HCEC 1CT (cell line): Measurements from ENCODE around the gene FMO2.
A peak's percentile ranks its signal among the peaks of the same experiment; 100 is the strongest.

ENCODE experiments used
- DNase-seq: peaks from one replicate; pipeline ENCODE4 v3.0.0-alpha.2; 2017

FMO2 gene, protein sequence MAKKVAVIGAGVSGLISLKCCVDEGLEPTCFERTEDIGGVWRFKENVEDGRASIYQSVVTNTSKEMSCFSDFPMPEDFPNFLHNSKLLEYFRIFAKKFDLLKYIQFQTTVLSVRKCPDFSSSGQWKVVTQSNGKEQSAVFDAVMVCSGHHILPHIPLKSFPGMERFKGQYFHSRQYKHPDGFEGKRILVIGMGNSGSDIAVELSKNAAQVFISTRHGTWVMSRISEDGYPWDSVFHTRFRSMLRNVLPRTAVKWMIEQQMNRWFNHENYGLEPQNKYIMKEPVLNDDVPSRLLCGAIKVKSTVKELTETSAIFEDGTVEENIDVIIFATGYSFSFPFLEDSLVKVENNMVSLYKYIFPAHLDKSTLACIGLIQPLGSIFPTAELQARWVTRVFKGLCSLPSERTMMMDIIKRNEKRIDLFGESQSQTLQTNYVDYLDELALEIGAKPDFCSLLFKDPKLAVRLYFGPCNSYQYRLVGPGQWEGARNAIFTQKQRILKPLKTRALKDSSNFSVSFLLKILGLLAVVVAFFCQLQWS

DNA sequence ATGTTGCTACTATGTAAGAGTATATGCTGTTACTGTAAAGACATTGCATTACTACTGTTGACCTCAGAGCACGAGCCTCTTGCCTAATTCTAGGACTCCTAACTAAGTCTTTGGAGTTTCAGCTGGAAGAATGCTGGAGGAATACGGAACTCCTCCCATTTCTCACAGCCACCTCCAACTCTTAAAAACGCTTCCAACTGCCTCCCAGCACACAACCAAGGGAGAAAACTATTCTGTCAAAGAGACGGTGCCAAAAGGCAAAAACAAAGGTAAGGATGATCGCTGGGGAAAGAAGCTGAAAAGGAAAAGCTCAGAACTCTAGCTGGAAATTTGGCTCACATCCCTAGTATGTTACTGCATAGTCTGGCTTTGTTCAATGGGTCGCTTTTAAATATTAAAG is at the start of gene FMO2:
Gene FMO2, plus strand, starts transcription at position 210 of the 400 bp plus-strand sequence. CDS start 414 bp downstream, outside the sequence.
- no peak for DNase-seq

DNA sequence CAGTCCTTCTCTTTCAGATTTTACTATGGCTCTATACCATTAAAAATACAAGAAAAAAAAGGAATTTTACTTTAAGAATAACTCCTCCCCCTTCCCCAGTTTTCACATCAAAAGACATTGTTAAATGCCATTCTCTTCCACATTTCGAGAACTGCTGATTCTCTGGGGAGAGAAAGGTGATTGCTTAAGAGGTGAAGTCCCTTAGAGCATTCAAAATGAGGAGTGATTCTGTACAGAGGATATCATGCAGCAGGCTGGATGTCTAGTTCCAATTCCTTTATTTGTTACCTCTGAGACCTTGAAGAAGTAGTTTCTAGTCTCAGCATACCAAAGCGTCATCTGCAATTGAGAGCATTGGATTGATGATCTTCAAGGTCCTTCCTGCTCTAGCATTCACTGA is 47.5 kb upstream of the FMO2 start:
- no peak for DNase-seq

DNA sequence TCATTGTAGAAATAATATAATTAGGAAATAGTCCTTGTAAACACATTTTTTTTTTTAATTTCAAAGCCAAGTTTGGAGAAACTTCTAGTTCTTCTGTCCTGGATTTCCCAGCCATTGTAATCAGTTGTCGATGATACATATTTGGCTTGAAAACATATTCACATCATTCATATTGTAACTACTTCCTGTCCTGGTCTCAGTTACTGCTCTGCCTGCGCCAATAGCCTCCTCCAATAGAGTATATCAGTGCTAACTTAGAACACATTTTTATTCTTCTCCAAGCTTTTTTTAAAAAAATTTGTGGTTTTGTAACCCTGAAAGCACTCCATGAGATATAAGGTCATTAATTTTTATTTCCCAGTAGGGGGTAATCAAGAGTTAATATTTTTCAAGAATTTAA is 46.1 kb upstream of the FMO2 start:
- DNase-seq = no peak

DNA sequence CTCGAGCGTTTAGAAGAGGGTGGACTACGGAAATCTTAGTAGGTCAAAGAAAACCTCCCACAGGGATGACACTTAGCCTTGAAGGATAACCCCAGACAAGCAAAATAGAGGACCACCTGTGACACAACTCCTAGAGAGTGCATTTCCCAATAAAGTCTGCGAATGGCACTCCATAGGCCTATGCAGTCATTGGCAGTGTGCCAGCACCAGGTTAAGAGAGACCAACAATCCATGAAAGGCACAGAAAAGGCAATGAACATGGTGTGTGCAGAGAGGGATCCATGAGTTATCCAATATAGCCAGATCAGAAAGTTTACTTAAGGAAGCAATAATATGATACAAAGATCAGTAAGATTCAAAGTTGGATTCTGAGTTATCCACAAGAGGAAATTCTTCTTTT is 45.2 kb upstream of the FMO2 start:
- no peak for DNase-seq

DNA sequence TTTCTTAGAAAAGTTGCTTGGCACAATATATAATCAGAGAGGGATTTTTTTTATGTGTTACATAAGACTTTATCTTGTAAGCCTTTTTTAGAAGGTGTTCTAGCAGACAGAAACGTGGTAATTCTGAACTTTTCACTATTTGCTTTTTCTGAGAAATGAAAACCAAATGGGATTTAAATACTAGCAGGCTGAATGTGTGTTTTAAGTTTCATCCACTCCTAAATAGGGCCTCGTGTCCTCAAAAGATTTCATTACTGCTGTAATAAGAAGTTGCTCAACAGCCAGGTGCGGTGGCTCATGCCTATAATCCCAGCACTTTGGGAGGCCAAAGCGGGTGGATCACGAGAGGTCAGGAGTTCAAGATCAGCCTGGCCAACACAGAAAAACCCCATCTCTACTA is 44.7 kb upstream of the FMO2 start:
- DNase-seq = no peak

DNA sequence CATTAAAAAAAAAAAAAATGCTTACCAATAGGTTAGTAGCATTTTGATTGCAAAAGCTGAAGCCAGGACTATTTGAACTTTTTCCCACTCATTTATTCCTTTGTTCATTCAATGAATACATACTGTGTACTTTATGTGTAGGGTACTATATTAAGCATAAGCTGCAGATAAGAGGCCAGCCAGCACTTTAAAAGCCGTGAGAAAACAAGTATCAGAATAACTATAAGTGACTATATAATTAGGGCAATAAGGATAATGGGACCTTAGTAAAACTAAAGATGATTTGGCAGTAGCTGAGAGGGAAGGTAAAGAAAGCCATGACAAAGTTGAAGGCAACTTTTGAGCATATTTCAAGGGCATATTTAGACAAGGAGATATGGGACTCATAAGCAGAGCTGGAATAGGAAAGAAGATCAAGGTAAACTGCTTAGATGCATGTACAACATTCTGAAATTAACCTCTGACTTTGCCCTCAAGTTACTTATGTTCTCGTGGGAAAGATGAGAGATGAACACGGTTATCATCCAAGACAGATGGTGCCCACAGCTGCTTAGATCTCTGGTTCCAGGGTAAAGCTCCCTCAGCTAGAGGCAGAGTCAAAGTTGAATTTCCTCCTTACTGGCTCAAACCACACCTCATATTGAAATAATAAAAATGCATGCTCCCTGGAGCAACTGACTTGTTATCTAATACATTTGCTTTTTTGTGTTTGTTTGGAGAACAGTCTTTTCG is 44.0 kb upstream of the FMO2 start:
- no peak for DNase-seq

DNA sequence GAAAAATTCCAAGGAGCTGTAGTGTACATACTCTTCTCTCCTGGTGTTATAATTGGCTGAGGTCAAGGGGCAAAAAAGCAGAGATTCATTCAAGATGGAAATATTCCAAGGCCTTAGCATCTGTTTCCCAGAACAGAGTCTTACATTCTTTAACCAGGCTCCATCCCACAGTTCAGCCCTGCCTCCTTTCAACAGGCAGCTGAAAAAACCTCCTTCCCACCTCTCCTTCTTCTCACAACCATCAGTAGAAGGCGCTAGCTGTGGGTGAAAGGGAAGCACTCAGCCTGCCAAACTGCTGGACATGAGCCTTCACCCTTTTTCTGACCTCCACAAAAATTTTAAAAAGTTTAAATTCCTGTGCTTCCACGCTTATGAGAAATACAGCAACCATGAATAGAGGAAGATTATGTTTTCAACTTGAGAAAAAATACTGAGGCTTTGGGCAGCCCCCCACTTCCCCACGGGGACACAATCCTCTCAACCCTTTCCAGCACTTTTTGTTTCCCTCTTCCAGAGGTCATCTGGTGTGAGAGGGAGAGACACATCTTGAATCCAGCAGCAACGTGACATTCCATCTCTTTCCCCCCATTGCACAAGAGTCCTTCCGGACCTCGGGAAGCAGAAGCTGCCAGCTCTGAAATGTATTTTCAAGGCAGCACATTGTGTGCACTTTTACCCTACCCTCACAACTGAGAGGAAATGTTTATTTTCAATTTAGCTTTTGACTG is 43.2 kb upstream of the FMO2 start:
- DNase-seq = peak; percentile 80

DNA sequence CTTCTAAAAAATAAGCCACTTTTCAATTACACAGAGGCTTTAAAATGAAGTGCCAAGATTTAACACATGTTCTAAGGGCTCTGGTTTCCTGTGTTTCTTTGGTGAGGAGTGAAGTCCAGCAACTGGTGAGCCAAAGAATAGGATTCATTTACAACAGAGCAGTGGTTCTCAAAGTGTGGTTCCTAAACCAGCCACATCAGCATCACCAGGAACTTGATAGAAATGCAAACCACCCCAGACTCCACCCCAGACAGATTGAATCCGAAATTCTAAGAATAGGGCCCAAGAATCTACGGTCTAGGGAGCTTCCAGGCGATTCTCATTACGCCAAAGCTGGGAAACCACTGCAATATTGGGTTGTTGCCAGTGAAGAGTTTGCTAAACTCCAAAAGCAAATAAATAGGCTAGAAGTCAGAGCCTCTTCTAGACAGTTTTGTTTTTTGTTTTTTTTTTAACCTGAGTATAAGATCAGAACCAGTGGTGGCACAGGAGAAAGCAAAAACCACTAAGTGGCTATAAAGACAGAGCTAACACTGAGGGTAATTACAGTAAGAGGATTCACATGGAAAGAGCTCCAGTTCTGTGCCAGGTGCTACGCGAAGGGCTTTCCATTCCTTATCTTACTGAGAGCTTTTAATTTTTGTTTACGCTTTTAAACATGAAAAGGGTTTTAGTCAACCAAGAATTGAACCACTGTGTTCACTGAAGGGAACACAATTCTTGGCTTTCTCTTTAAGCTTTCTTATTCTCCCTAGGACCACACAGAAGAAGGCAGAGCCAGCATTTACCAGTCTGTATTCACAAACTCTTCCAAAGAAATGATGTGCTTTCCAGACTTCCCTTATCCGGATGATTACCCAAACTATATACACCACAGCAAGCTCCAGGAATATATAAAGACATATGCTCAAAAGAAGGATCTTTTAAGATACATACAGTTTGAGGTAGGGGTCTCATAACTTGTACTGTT is 42.4 kb upstream of the FMO2 start:
- peak; percentile 49 for DNase-seq

DNA sequence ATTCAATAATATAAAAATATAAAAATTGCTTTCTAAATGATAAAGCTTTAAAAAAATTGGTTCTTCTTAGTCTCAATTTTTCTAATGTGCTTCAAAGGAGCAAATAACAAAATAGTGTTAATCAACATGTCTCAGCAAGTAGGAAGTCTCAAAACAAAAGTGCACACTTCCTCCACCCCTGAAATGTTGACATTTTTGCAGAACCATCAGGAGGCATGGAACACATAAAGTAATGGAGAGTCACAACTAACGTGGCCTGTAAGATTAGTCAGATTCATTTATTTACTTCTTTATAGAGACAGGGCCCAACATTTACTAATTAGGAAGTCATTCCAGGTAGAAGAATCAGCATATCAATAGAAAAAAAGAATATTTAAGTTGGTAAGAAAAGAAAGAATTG is 34.9 kb upstream of the FMO2 start:
- DNase-seq = no peak

DNA sequence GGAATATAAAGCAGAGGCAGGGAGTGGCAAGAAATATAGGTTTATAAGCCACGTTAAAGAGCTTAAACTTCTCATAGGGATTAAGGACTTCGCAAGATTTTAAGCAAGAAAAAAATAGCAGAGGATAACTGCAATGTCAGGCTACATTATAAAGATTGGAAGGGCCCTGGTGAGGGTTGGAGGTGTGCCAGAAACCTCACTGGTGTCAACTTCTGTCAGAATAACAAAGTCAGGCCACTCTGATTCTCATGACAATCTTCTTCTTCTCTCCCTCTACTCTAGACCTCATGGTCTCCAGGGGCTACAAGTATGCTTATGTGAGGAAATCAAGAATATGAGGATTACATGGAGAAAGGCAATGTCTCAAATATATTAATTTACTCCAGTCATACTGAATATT is 32.6 kb upstream of the FMO2 start:
- no peak for DNase-seq

DNA sequence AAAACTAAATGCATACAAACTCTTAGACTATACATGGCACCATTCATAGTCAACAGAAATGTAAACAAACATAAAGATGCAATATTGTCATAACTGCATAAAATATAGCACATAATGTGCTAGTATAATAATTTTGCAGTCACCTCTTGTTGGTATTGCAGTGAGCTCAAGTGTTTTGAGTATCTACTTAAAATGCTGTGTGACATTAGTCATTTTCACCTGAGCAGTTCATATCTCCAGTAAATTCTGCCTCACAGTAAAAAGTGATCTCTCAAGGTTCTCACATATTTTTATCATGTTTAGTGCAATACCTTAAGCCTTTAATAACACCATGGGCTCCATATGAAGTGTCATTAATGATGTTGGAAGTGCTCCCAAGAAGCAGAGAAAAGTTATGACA is 29.6 kb upstream of the FMO2 start:
- DNase-seq = no peak

DNA sequence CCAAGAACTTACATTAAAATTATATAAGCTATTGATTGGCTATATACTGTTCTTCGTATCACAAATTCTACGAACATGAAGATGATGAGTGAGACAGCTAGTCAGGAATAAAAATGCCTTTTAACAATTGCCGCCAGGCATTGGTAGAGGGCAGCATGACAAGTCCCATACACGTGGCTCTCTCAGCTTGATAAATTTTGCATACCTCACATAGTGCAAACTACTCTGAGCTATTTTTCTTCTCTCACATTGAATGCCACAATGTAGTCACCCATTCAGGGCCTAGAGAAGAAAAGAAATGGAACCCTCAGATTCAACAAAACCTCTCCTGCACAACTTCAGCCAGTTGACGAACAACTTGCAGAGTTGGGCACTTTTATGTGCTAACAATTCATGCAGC is 27.0 kb upstream of the FMO2 start:
- no peak for DNase-seq

DNA sequence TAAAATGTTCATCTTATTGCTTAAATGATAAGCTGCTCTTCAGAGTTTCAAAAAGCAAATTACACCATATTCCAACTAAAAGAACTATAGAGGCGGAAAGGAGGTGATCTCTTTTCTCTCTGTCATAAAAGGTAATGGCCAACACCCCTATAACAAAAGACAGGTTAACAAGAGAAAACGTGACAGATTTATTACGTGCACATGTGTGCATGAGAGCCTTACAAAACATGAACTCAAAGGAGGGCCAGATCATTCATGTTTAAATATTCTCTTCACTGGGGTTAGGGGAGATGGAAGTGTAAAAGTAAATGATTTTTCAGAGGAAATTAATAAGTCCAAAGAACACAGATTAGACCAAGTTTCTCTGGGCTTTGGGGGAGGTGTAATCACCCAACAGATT is 26.5 kb upstream of the FMO2 start:
- DNase-seq = no peak

DNA sequence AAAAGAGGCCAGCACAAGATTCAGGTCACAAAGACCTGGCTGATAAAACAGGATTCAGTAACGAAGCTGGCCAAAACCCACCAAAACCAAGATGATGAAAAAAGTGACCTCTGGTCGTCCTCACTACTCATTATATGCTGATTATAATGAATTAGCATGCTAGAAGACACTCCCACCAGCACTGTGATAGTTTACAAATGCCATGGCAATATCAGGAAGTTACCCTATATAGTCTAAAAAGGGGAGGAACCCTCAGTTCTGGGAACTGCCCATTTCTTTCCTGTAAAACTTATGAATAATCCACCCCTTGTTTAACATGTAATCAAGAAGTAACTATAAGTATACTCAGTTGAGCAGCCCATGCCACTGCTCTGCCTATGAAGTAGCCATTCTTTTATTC is 26.0 kb upstream of the FMO2 start:
- DNase-seq = no peak

DNA sequence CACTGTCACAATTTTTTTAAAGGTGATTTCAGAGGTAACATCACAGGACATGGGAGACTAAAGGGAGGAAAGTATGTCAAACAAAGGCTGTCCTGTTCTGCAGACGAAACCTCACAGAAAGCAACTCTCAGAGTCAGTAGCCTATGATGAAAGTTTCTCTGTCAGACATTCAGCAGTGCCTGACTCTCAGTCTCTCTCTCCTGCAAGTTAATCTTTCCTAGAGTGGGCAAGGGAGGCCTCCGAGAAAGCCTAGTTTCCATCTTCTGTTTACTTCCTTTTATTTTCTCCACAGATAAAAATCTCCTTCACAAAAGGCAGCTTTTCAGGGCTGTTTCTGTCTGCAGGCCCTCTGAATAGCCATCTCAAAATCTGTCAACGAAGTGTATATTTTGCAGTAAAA is 24.9 kb upstream of the FMO2 start:
- no peak for DNase-seq

DNA sequence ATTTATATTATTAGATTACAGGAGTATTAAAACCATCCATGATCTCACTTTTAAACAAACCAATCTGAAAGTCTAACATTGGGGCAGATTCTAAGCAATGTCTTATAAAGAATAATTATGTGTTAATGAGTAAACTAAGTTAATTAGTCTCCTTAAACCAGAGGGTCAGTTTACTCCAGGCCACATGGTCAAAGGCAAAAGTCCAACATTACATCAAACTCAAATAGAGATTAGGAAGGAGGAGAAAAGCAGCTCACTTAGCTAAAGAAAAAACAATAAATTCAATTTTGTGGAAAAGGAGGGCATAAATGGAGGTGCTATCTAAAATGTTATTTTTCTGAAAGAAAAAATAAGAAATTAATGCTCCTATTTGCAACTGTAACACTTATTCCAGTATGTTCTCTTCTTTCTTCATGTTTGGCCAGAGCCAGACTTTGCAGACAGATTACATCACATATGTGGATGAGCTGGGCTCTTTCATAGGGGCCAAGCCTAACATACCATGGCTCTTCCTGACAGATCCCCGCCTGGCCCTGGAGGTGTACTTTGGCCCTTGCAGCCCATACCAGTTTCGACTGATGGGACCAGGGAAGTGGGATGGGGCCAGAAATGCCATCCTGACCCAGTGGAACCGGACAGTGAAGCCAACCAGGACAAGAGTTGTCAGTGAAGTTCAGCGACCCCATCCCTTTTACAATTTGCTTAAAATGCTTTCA is 24.3 kb upstream of the FMO2 start:
- DNase-seq = no peak

DNA sequence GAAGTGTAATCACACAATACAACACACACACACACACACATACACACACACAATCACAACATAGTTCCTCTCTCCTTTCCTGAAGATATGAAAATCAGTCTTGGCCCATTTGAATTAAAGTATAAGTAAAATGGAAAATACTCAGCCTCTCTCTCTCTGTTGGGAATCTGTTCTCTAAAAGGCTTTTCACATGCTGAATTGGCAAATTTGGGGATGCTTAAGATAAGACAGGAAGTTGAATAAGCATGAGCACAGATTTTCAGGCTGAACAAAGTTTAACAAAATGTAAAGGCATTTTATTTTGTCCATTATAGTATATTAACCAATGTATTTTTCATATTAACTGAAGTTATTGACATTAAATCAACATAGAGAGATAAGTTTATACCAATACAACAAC is 23.7 kb upstream of the FMO2 start:
- no peak for DNase-seq

DNA sequence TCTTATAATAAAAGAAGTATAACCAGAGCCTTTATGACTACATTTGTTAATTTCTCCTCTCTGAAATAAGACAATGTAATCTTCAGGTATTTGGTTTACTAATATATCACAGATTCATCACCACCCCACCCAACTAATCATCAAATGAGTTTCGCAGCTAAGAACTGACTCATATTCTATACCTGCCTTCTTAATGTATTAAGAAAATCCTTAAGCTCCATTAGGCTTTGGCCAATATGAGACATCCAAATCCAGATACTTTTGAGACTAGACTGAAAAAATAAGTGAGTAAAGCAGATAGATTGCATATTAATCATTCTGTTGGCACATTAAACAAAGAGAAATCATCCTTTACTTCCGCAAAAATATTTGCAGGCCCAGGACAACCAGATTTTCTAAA is 18.7 kb upstream of the FMO2 start:
- DNase-seq = no peak

DNA sequence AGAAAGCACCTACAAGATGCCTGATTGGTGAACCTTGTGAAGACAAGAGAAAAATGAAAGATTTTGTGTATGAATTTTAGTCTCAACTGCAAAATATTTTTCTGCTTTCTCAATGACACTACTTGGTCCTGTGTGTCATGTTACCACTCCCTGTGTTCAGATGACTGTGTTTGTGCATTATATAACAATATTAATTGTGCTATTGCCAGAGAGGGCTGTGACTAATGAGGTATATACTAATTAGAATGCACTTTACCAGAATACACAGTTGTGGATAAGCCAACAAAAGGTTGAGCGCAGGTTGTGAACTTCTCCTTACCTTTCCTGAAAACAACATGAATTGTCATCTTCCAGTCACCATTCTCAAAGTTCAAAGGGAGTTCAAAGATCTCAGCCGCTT is 17.3 kb upstream of the FMO2 start:
- DNase-seq = no peak

DNA sequence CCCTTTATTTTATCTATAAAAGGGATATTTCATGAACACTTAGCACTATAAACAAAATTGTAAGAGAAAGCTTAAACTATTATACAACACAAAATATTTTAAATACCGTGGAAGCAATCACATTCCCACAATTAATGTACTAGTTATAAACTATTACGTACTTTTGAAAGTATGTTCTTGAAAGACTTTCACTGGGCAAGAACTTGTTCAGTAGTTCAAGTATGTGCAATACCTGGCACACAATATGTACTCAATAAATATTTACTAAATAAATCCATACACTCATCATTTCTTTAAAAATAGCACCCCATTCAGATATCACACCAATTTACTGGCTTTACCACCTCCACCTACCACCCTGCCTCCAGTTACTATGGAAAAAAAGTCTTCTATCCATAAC is 12.6 kb upstream of the FMO2 start:
- DNase-seq = peak; percentile 21

DNA sequence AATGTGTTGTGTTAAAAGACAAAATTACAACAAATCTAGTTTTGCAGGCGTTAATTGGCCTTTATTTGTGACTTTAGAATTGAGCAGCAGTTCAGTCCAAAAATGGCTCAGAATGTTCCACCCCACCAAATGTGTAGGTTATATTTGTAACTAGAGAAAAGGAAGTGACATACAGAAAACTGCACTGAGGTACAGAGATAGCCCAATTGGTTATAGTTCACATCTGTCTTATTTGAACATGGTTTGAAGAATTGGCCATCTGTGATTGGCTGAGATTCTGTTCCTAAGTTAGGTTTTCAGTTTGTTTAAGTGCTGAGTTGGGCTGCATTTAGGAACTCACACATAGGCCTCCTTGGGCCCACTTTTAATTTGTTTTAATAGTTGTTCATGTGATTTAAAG is 12.0 kb upstream of the FMO2 start:
- DNase-seq = no peak
